GM21786 (cell line): Measurements from ENCODE around the gene PIK3C2G.
"Not testable (repeated sequence)": the region's sequence is repeated elsewhere in the genome, so short reads cannot be mapped to it uniquely, and the experiment has no call there.

Experiments used
- ATAC-seq: cut with Tn5 transposase; IDR thresholded peaks from one replicate; pipeline ENCODE4 v1.9.1; 2021; ENCODE audit not compliant: unreplicated experiment

The PIK3C2G gene

GRCh38 chr12:18261273-18261672, at the start of gene PIK3C2G:
Gene PIK3C2G (plus strand): TSS chr12:18261518. CDS start chr12:18282082, 20,564 bp downstream.
- no peak for ATAC-seq

DNA sequence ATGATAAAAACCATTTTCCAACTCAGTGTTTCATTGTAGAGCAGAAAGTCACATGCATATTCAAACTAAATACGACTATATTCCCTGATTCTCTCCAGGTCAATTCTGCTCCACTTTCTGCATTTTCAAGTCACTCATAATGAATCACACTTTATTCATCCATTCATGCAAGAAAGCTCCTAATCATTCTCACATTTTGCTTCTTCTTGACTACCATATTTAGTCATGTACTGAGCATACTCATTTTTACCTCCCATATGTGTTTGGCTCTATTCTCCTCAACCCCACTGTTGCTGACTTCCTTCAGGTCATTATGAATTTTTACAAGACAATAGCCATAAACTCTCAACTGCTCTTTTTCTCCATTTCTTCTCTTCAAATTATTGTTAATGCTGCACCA, 43.4 kb upstream of the PIK3C2G start:
- ATAC-seq: no peak

GRCh38 chr12:18221726-18222125, 39.6 kb upstream of the PIK3C2G start:
- no peak for ATAC-seq

- ATAC-seq: no peak
Observed at GRCh38 chr12:18222699-18223098, 38.6 kb upstream of the PIK3C2G start.

- no peak for ATAC-seq
Observed at GRCh38 chr12:18224745-18225144, 36.6 kb upstream of the PIK3C2G start.

DNA sequence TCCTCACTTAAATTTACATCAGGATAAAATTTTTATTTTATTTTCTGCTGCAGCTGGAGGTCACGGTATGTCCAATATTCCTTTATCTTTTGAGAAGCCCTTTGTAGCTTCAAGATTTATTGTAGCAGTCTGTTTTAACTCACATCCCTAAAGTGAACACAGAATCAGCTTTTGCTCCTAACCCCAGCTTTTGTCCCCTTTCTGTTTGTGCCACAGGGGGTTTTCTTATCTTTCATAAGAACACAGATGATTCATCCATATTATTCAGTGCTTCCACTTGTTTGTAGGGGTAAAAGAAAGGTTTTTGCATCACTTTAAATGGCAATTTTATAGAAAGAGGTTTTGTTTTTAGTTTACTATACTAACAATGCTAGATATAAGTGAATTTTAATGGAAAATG, 21.8 kb upstream of the PIK3C2G start:
- no peak for ATAC-seq

GRCh38 chr12:18242380-18243089, 18.8 kb upstream of the PIK3C2G start:
- ATAC-seq: no peak

- ATAC-seq: no peak
Observed at GRCh38 chr12:18243238-18243637, 18.1 kb upstream of the PIK3C2G start.

GRCh38 chr12:18246066-18246465, 15.3 kb upstream of the PIK3C2G start:
- ATAC-seq: no peak

DNA sequence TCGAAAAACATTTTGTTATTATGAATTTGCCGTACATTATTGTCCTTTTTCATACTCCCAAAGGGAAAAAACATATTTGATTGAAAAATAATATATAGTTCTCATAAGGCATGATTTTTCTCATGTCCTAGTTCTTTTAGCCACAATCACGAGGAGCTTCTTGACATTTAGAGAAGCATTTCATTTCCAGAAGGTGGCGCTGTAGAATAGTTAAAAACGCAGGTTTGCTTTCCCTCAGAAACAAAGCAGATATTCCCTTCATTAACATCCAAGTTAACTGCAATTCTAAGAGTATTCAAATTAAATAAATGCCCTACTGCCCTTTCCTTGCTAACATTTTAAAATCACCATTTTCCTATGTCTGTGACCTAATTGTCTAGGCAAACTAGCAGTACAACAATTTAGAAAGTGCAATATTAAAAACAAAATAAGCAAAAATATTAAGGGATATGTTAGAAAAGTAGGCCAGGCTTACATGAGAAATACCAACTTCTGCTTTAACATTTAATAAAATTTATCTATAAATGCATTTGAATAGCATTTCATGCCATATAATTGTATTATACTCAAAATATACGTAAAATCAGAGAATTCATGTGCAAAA, 10.9 kb upstream of the PIK3C2G start:
- ATAC-seq: no peak

- ATAC-seq: no peak
Observed at GRCh38 chr12:18254081-18254480, 7.2 kb upstream of the PIK3C2G start.

DNA sequence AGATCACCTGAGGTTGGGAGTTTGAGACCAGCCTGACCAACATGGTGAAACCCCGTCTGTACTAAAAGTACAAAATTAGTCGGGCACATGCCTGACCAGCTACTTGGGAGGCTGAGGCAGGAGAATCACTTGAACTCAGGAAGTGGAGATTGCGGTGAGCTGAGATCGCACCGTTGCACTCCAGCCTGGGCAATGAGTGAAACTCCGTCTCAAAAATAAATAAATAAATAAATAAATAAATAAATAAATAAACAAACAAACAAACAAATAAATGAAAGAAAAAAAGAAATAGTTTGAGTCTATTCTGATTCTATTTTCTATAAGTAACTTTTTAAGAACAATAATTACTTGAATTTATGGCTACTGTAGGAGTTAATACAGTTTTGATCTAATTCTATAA, 6.3 kb upstream of the PIK3C2G start:
- ATAC-seq: not testable (repeated sequence)

DNA sequence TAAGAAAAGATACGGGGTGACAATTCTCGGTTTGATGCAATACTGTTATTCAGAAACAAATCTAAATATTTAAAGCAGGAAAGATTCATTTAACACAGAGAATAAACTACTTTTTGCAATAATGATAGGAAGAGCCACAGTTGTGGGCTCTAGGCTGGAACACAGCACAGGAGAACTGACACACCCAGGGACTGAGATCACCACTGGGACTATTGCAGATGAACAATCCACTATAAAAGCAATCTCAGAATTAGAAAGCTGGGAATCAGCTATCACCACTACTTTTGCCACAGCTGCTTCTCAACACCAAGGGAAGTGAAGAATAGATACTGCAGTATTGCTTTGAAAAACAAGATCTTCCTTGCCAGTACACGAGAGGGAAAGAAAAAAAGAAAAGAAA, 4.1 kb upstream of the PIK3C2G start:
- ATAC-seq: no peak

- ATAC-seq: no peak
Observed at GRCh38 chr12:18258929-18259328, 2.4 kb upstream of the PIK3C2G start.

GRCh38 chr12:18259906-18260682, 1.2 kb upstream of the PIK3C2G start:
- no peak for ATAC-seq

- ATAC-seq: no peak
Observed at GRCh38 chr12:18261906-18262305, 588 bp downstream of the PIK3C2G start.

DNA sequence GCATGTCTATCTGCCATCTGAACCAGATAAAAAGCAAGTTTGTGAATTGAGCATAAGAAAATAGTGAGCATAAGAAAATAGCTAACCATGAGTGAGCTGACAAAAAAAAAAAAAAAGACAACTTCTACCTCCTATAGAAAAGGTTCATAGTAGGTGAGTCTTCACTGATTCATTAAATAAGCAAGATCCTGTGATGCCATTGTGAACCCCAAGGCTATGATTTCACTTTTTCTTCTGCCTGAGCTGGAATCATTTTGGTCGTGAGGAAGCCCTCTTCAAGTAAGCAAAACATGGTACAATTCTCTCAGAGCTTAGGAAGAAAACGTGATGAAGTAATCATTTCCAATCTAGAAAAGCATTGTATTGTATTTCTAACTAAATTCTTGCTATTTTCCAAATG, 1.2 kb downstream of the PIK3C2G start:
- ATAC-seq: no peak

DNA sequence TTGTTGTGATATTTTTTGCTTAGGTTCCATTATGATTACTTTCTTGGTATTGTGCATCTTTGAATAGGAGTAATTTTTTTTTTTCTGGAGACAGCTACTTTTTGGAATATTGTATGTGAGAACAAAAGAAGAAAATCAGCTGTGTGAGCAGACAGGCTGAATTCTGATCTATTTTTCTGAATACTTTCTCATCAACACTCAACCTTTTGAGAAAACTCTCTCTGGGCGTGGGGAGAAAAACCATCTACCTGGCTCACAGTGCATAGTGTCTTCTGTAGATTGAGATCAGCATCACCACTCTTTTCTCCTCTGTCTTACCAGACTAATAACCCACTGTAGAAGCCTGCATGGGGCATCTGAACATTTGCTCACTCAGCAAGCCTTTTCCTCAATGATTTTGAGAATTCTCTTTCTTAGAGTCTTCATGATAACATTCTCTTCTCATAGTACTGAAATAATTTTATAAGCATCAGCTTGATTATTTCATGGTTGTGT, 3.3 kb downstream of the PIK3C2G start:
- no peak for ATAC-seq

- no peak for ATAC-seq
Observed at GRCh38 chr12:18267427-18268099, 6.2 kb downstream of the PIK3C2G start.

DNA sequence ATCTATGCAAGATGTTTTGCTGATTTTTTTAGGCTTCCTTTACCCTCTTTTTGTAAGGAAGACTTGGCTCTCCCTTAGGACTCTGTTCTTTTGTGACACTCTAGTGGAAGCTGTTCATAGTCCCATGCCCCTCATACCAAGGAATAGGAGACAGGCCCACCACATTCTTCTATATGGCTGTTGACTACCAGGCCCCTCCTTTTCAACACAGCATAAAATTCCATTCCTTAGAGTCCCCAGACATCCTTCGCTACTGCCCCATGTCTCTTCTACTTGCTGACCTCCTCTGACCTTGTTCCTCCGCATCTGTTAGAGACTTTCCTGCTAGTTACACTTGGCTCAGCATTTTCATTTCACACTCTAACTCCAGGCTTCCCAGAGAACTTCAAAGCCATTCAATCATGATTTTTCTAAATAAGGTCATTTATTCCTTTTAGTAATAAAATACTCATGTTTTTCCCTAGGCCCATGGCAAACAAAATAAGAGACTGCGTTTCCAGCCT, 9.7 kb downstream of the PIK3C2G start:
- no peak for ATAC-seq

DNA sequence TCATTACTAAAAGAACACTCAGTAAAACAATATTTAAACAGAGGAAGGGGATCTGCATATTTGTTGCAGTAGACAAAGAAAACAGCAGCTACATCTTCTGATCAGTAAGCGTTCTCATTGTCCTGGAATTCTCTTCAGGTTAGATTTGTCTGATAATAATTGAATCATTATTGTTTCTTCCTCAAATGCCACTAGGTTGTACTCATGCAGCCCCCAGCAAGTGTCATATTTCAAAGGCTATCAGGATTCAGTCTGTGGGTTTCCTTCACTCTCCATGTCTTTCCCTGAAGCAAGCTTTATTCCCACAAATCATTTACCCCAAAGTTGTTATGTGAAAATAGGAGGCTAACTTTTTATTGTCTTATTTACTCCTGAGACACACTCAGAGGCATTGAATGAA, 14.7 kb downstream of the PIK3C2G start:
- no peak for ATAC-seq
